GM12801 (cell line): ENCODE results near the gene FAM32A.

Experiments used
- TF ChIP-seq, protein P1 (sequence below): IDR thresholded peaks from one replicate; pipeline ENCODE4 v1.5.1; 2011; ENCODE audit warnings: control low read depth; ENCODE audit not compliant: insufficient read length; ENCODE audit errors: extremely low read depth

FAM32A gene

GRCh38 chr19:16188521-16188920 lies 3.3 kb downstream of the FAM32A start:
- TF ChIP-seq, protein P1, sequence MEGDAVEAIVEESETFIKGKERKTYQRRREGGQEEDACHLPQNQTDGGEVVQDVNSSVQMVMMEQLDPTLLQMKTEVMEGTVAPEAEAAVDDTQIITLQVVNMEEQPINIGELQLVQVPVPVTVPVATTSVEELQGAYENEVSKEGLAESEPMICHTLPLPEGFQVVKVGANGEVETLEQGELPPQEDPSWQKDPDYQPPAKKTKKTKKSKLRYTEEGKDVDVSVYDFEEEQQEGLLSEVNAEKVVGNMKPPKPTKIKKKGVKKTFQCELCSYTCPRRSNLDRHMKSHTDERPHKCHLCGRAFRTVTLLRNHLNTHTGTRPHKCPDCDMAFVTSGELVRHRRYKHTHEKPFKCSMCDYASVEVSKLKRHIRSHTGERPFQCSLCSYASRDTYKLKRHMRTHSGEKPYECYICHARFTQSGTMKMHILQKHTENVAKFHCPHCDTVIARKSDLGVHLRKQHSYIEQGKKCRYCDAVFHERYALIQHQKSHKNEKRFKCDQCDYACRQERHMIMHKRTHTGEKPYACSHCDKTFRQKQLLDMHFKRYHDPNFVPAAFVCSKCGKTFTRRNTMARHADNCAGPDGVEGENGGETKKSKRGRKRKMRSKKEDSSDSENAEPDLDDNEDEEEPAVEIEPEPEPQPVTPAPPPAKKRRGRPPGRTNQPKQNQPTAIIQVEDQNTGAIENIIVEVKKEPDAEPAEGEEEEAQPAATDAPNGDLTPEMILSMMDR, result no peak

DNA sequence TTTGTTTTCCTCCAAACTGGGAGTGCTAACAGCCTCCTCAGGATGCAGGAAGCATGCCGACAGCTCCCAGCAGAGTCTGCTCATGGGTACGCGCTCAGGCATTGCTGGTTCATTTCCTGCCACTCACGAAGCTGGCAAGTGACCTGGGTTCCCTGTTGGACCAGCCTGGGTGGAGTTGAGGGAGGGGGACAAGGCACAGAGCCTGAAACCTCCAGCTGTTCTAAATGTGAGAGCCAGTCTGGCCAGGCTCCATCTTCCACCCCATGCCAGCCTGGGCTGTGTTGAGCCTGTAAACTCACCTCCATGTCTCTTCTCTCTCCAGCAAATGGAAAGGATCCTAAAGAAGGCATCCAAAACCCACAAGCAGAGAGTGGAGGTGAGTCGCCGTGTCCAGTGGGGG lies 5.0 kb downstream of the FAM32A start:
- TF ChIP-seq, protein P1, result no peak

DNA sequence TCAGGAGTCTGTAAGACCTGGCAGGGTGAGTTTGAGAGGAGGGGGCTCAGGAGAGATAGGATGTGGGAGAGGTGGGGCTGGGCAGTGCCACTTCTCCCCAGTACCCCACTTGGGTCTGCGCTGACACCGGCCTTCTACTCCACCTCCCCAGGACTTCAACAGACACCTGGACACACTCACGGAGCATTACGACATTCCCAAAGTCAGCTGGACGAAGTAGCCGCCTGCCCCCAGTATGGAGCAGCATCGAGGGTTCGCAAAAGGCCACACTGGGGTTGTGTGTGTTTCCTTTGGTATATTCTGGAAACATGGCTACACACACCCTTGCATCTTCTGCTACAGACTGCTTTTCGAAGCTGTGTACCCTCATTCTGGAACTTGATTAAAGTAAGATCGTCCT lies 5.5 kb downstream of the FAM32A start:
- TF ChIP-seq, protein P1, result no peak

GRCh38 chr19:16191216-16191908 lies 6.2 kb downstream of the FAM32A start:
- TF ChIP-seq, protein P1, result no peak

DNA sequence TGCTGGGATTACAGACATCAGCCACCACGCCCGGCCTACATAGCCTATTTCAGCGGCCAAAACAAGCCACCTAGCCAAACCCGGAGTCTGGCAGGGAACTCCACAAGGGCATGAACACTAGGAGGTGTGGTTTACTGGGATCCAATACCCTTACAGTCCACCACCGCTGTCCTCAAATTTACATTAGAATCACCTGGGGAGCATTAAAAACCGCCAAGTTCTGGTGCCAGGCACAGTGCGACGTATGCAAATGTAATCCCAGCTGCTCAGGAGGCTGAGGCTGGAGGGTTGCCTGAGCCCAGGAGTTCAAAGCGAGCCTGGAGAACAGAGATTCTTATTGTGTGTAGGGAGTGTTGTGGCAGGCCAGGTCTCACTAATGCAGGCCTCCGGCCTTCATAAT lies 8.3 kb downstream of the FAM32A start:
- TF ChIP-seq, protein P1, result no peak

DNA sequence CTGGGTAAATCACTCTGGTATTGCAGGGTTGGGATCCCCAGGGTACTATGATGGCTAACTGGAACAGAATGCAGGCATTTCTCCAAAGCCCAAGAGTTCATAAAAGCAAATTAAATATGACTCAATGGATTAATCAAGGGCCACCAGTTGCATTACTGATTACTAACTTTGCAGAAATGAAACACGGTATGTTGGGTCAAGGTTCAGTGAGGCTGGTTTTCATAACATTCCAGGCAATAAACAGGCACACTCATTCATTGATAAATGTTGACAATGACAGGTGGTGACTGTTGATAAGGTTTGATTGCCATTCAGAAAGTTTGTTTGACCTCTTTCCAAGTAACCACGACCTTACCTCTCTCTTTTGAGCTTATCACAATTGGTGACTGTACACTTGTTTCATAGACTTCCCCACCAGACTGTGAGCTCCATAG lies 12.0 kb downstream of the FAM32A start:
- TF ChIP-seq, protein P1, result no peak

GRCh38 chr19:16197622-16198369 lies 12.6 kb downstream of the FAM32A start, which contains the start of gene AP1M1:
TSS of gene AP1M1 (plus strand) at chr19:16197911. CDS start at chr19:16198027, 116 bp downstream.
- TF ChIP-seq, protein P1, result no peak
